ENCODE results near the gene ARID5B.

The ARID5B gene

GRCh38 chr10:62001898-62002297 lies 100.4 kb downstream of the ARID5B start:
- H3K4me3 ChIP-seq (ENCODE audit: low read length): no peak overlapping the region
- H3K27me3 ChIP-seq (ENCODE audit: control insufficient read depth, insufficient read depth, low read length): no peaks in the 10 kb centered on the region
- H3K36me3 ChIP-seq (ENCODE audit: control insufficient read depth, low read depth, low read length): no peaks in the 10 kb centered on the region
- H3K27ac ChIP-seq (ENCODE audit: low read length): no peak overlapping the region
- no peaks in the 10 kb centered on the region for H3K9me3 ChIP-seq (ENCODE audit: control insufficient read depth, low read depth, low read length)
- no peak overlapping the region for H3K9ac ChIP-seq (ENCODE audit: low read length)
- H3K4me1 ChIP-seq (ENCODE audit: control insufficient read depth, low read depth, low read length): no peaks in the 10 kb centered on the region

GRCh38 chr10:62002753-62003152 lies 101.3 kb downstream of the ARID5B start:
- no peaks in the 10 kb centered on the region for H3K27me3 ChIP-seq (ENCODE audit: control insufficient read depth, insufficient read depth, low read length)
- no peak overlapping the region for H3K9ac ChIP-seq (ENCODE audit: low read length)
- H3K27ac ChIP-seq (ENCODE audit: low read length): no peak overlapping the region
- no peaks in the 10 kb centered on the region for H3K4me1 ChIP-seq (ENCODE audit: control insufficient read depth, low read depth, low read length)
- no peak overlapping the region for H3K4me3 ChIP-seq (ENCODE audit: low read length)
- no peaks in the 10 kb centered on the region for H3K9me3 ChIP-seq (ENCODE audit: control insufficient read depth, low read depth, low read length)
- H3K36me3 ChIP-seq (ENCODE audit: control insufficient read depth, low read depth, low read length): no peaks in the 10 kb centered on the region

GRCh38 chr10:62004042-62004441 lies 102.5 kb downstream of the ARID5B start:
- H3K9me3 ChIP-seq (ENCODE audit: control insufficient read depth, low read depth, low read length): no peaks in the 10 kb centered on the region
- no peak overlapping the region for H3K9ac ChIP-seq (ENCODE audit: low read length)
- H3K4me3 ChIP-seq (ENCODE audit: low read length): no peak overlapping the region
- no peaks in the 10 kb centered on the region for H3K27me3 ChIP-seq (ENCODE audit: control insufficient read depth, insufficient read depth, low read length)
- no peaks in the 10 kb centered on the region for H3K36me3 ChIP-seq (ENCODE audit: control insufficient read depth, low read depth, low read length)
- no peaks in the 10 kb centered on the region for H3K4me1 ChIP-seq (ENCODE audit: control insufficient read depth, low read depth, low read length)
- no peak overlapping the region for H3K27ac ChIP-seq (ENCODE audit: low read length)

- no peak overlapping the region for H3K4me3 ChIP-seq (ENCODE audit: low read length)
- H3K27ac ChIP-seq (ENCODE audit: low read length): no peak overlapping the region
- H3K9me3 ChIP-seq (ENCODE audit: control insufficient read depth, low read depth, low read length): no peaks in the 10 kb centered on the region
- H3K27me3 ChIP-seq (ENCODE audit: control insufficient read depth, insufficient read depth, low read length): no peaks in the 10 kb centered on the region
- no peak overlapping the region for H3K9ac ChIP-seq (ENCODE audit: low read length)
- H3K4me1 ChIP-seq (ENCODE audit: control insufficient read depth, low read depth, low read length): no peaks in the 10 kb centered on the region
- H3K36me3 ChIP-seq (ENCODE audit: control insufficient read depth, low read depth, low read length): no peaks in the 10 kb centered on the region
These were observed 103.8 kb downstream of the ARID5B start for GRCh38 chr10:62005281-62005680.

GRCh38 chr10:62005687-62006086 lies 104.2 kb downstream of the ARID5B start:
- Histone ChIP-seq H3K27ac (ENCODE audit: low read length) (no peak overlapping the region), H3K4me1 (ENCODE audit: control insufficient read depth, low read depth, low read length) (no peaks in the 10 kb centered on the region), H3K9me3 (ENCODE audit: control insufficient read depth, low read depth, low read length) (no peaks in the 10 kb centered on the region), H3K4me3 (ENCODE audit: low read length) (no peak overlapping the region), H3K9ac (ENCODE audit: low read length) (no peak overlapping the region), H3K27me3 (ENCODE audit: control insufficient read depth, insufficient read depth, low read length) (no peaks in the 10 kb centered on the region), H3K36me3 (ENCODE audit: control insufficient read depth, low read depth, low read length) (no peaks in the 10 kb centered on the region)

- H3K4me1 ChIP-seq (ENCODE audit: control insufficient read depth, low read depth, low read length): no peaks in the 10 kb centered on the region
- H3K9ac ChIP-seq (ENCODE audit: low read length): no peak overlapping the region
- no peaks in the 10 kb centered on the region for H3K36me3 ChIP-seq (ENCODE audit: control insufficient read depth, low read depth, low read length)
- H3K4me3 ChIP-seq (ENCODE audit: low read length): no peak overlapping the region
- no peaks in the 10 kb centered on the region for H3K27me3 ChIP-seq (ENCODE audit: control insufficient read depth, insufficient read depth, low read length)
- H3K27ac ChIP-seq (ENCODE audit: low read length): no peak overlapping the region
- H3K9me3 ChIP-seq (ENCODE audit: control insufficient read depth, low read depth, low read length): no peaks in the 10 kb centered on the region
These were observed 105.6 kb downstream of the ARID5B start for GRCh38 chr10:62007145-62007544.

GRCh38 chr10:62008196-62008595 lies 106.7 kb downstream of the ARID5B start:
- no peak overlapping the region for H3K9ac ChIP-seq (ENCODE audit: low read length)
- H3K27ac ChIP-seq (ENCODE audit: low read length): no peak overlapping the region
- H3K36me3 ChIP-seq (ENCODE audit: control insufficient read depth, low read depth, low read length): no peaks in the 10 kb centered on the region
- no peaks in the 10 kb centered on the region for H3K27me3 ChIP-seq (ENCODE audit: control insufficient read depth, insufficient read depth, low read length)
- H3K4me3 ChIP-seq (ENCODE audit: low read length): no peak overlapping the region
- no peaks in the 10 kb centered on the region for H3K9me3 ChIP-seq (ENCODE audit: control insufficient read depth, low read depth, low read length)
- no peaks in the 10 kb centered on the region for H3K4me1 ChIP-seq (ENCODE audit: control insufficient read depth, low read depth, low read length)

- Histone ChIP-seq H3K27ac (ENCODE audit: low read length) (no peak overlapping the region), H3K9ac (ENCODE audit: low read length) (no peak overlapping the region), H3K4me3 (ENCODE audit: low read length) (no peak overlapping the region), H3K27me3 (ENCODE audit: control insufficient read depth, insufficient read depth, low read length) (no peaks in the 10 kb centered on the region), H3K4me1 (ENCODE audit: control insufficient read depth, low read depth, low read length) (no peaks in the 10 kb centered on the region), H3K9me3 (ENCODE audit: control insufficient read depth, low read depth, low read length) (no peaks in the 10 kb centered on the region), H3K36me3 (ENCODE audit: control insufficient read depth, low read depth, low read length) (no peaks in the 10 kb centered on the region)
These were observed 107.4 kb downstream of the ARID5B start for GRCh38 chr10:62008946-62009345.

GRCh38 chr10:62010366-62010765 lies 108.9 kb downstream of the ARID5B start:
- H3K9ac ChIP-seq (ENCODE audit: low read length): no peak overlapping the region
- H3K27ac ChIP-seq (ENCODE audit: low read length): no peak overlapping the region
- H3K4me1 ChIP-seq (ENCODE audit: control insufficient read depth, low read depth, low read length): no peaks in the 10 kb centered on the region
- H3K9me3 ChIP-seq (ENCODE audit: control insufficient read depth, low read depth, low read length): no peaks in the 10 kb centered on the region
- no peaks in the 10 kb centered on the region for H3K36me3 ChIP-seq (ENCODE audit: control insufficient read depth, low read depth, low read length)
- H3K27me3 ChIP-seq (ENCODE audit: control insufficient read depth, insufficient read depth, low read length): no peaks in the 10 kb centered on the region
- H3K4me3 ChIP-seq (ENCODE audit: low read length): no peak overlapping the region

- H3K4me1 ChIP-seq (ENCODE audit: control insufficient read depth, low read depth, low read length): no peaks in the 10 kb centered on the region
- H3K27ac ChIP-seq (ENCODE audit: low read length): no peak overlapping the region
- no peaks in the 10 kb centered on the region for H3K9me3 ChIP-seq (ENCODE audit: control insufficient read depth, low read depth, low read length)
- H3K9ac ChIP-seq (ENCODE audit: low read length): no peak overlapping the region
- no peaks in the 10 kb centered on the region for H3K27me3 ChIP-seq (ENCODE audit: control insufficient read depth, insufficient read depth, low read length)
- no peak overlapping the region for H3K4me3 ChIP-seq (ENCODE audit: low read length)
- H3K36me3 ChIP-seq (ENCODE audit: control insufficient read depth, low read depth, low read length): no peaks in the 10 kb centered on the region
These were observed 110.1 kb downstream of the ARID5B start for GRCh38 chr10:62011558-62011957.

GRCh38 chr10:62012318-62012717 lies 110.8 kb downstream of the ARID5B start:
- Histone ChIP-seq H3K9me3 (ENCODE audit: control insufficient read depth, low read depth, low read length) (no peaks in the 10 kb centered on the region), H3K4me1 (ENCODE audit: control insufficient read depth, low read depth, low read length) (no peaks in the 10 kb centered on the region), H3K36me3 (ENCODE audit: control insufficient read depth, low read depth, low read length) (no peaks in the 10 kb centered on the region), H3K27ac (ENCODE audit: low read length) (no peak overlapping the region), H3K9ac (ENCODE audit: low read length) (no peak overlapping the region), H3K4me3 (ENCODE audit: low read length) (no peak overlapping the region), H3K27me3 (ENCODE audit: control insufficient read depth, insufficient read depth, low read length) (no peaks in the 10 kb centered on the region)

- Histone ChIP-seq H3K36me3 (ENCODE audit: control insufficient read depth, low read depth, low read length) (no peaks in the 10 kb centered on the region), H3K27ac (ENCODE audit: low read length) (no peak overlapping the region), H3K4me1 (ENCODE audit: control insufficient read depth, low read depth, low read length) (peaks cover 12% of the 10 kb centered on the region), H3K9ac (ENCODE audit: low read length) (no peak overlapping the region), H3K9me3 (ENCODE audit: control insufficient read depth, low read depth, low read length) (no peaks in the 10 kb centered on the region), H3K27me3 (ENCODE audit: control insufficient read depth, insufficient read depth, low read length) (no peaks in the 10 kb centered on the region), H3K4me3 (ENCODE audit: low read length) (no peak overlapping the region)
These were observed 113.0 kb downstream of the ARID5B start for GRCh38 chr10:62014510-62014909.

All from iPS-18a (cell line).